LHCN-M2 (cell line): Measurements from ENCODE around the gene SPIN1. TPM values are rescaled to one million over a fixed set of nuclear protein-coding genes. Genes with fewer than 3 reads are reported as not detected.
"Not testable (repeated sequence)": the region's sequence is repeated elsewhere in the genome, so short reads cannot be mapped to it uniquely, and the experiment has no call there.

Experiments
- DNase-seq: peaks from one replicate; pipeline ENCODE4 v3.0.0-alpha.2; 2012; ENCODE audit warnings: low read depth
- polyA plus RNA-seq: library from polyadenylated mRNA; unstranded; fragments of >200 nt; gene quantifications from one replicate; pipeline ENCODE4 v1.2.1, GENCODE V29; 2012; ENCODE audit warnings: missing spikeins
- total RNA-seq: library from RNA; depleted of rRNA; stranded (reverse); fragments of >200 nt; gene quantifications from 2 replicates; pipeline ENCODE4 v1.2.3, GENCODE V29; 2014; rRNA removed

Gene SPIN1
- total RNA-seq, result 108 and 113 TPM in 2 replicates
- 44.6 TPM for polyA plus RNA-seq

GRCh38 chr9:88388203-88388885 lies at the start of gene SPIN1:
Gene SPIN1 (plus strand): TSS chr9:88388444. CDS start chr9:88426540, 38,096 bp downstream.
- peak; percentile 61 for DNase-seq

GRCh38 chr9:88339317-88339716 lies 48.9 kb upstream of the SPIN1 start:
- DNase-seq, result no peak

- DNase-seq, result peak; percentile 19
Measured at GRCh38 chr9:88342246-88342645, 46.0 kb upstream of the SPIN1 start.

GRCh38 chr9:88344013-88344412 lies 44.2 kb upstream of the SPIN1 start:
- no peak for DNase-seq

GRCh38 chr9:88350354-88350753 lies 37.9 kb upstream of the SPIN1 start:
- not testable (repeated sequence) for DNase-seq

- peak; percentile 20 for DNase-seq
Measured at GRCh38 chr9:88355166-88355565, 33.1 kb upstream of the SPIN1 start.

GRCh38 chr9:88357250-88357649 lies 31.0 kb upstream of the SPIN1 start:
- not testable (repeated sequence) for DNase-seq

- DNase-seq, result no peak
Measured at GRCh38 chr9:88358723-88359122, 29.5 kb upstream of the SPIN1 start.

GRCh38 chr9:88359974-88360373 lies 28.3 kb upstream of the SPIN1 start:
- no peak for DNase-seq

GRCh38 chr9:88362681-88363080 lies 25.6 kb upstream of the SPIN1 start:
- DNase-seq, result no peak

- no peak for DNase-seq
Measured at GRCh38 chr9:88363661-88364060, 24.6 kb upstream of the SPIN1 start.

GRCh38 chr9:88364706-88365105 lies 23.5 kb upstream of the SPIN1 start:
- DNase-seq, result no peak

- no peak for DNase-seq
Measured at GRCh38 chr9:88370346-88370745, 17.9 kb upstream of the SPIN1 start.

GRCh38 chr9:88372103-88372654 lies 16.1 kb upstream of the SPIN1 start:
- no peak for DNase-seq

GRCh38 chr9:88373045-88373444 lies 15.2 kb upstream of the SPIN1 start:
- DNase-seq, result no peak

- DNase-seq, result no peak
Measured at GRCh38 chr9:88378317-88378716, 9.9 kb upstream of the SPIN1 start.

- DNase-seq, result no peak
Measured at GRCh38 chr9:88379352-88379751, 8.9 kb upstream of the SPIN1 start.

GRCh38 chr9:88380118-88380517 lies 8.1 kb upstream of the SPIN1 start:
- DNase-seq, result no peak

- DNase-seq, result not testable (repeated sequence)
Measured at GRCh38 chr9:88381322-88381721, 6.9 kb upstream of the SPIN1 start.

GRCh38 chr9:88383176-88383575 lies 5.1 kb upstream of the SPIN1 start:
- no peak for DNase-seq

- DNase-seq, result not testable (repeated sequence)
Measured at GRCh38 chr9:88386137-88386536, 2.1 kb upstream of the SPIN1 start.

- DNase-seq, result no peak
Measured at GRCh38 chr9:88387036-88387551, 1.1 kb upstream of the SPIN1 start.

- DNase-seq, result peak; percentile 19
Measured at GRCh38 chr9:88387552-88388202, 567 bp upstream of the SPIN1 start.
